RWPE1 (cell line): ENCODE results near the gene OSBPL1A.

ENCODE experiments used
- CTCF ChIA-PET: fragments of 350-600 bp; sonication (Branson Sonifier 250); formaldehyde crosslinking; extraction: SDS; loops from one replicate; lab custom pipeline; 2021; lab: Yijun Ruan, JAX
- POLR2A ChIA-PET: fragments of 400-600 bp; formaldehyde crosslinking; extraction: SDS; loops from one replicate; lab custom pipeline; 2020; ENCODE audit warnings: antibody characterized with exemption; ENCODE audit not compliant: low non-redundant PET; lab: Yijun Ruan, JAX
- DNase-seq: peaks from one replicate; pipeline ENCODE4 v3.0.0; 2012; ENCODE audit warnings: low spot score
- H3K27ac ChIP-seq: fragments of 450-650 bp; 2 replicates; pipeline ENCODE4 v1.5.1; 2017
- CTCF ChIP-seq: fragments of 450-650 bp; conservative IDR thresholded peaks from 2 replicates; pipeline ENCODE4 v1.5.1; 2017; ENCODE audit warnings: low read depth, mild to moderate bottlenecking

OSBPL1A gene

GRCh38 chr18:24187689-24188088 lies 209.9 kb downstream of the OSBPL1A start:
- H3K27ac ChIP-seq, result no peak overlapping the region
- ChIA-PET POLR2A (no interaction called here), CTCF (interaction anchor here (1.0 kb wide), 1 partner anchor 93 kb away, joined by 6 read pairs; no protein-coding TSS in a partner anchor)
- no peak for TF ChIP-seq CTCF
- no peak for DNase-seq

- no peak overlapping the region for H3K27ac ChIP-seq
- ChIA-PET POLR2A (no interaction called here), CTCF (interaction anchor here (1.0 kb wide), 1 partner anchor 94 kb away, joined by 6 read pairs; no protein-coding TSS in a partner anchor)
- DNase-seq, result no peak
- no peak for TF ChIP-seq CTCF
Observed at GRCh38 chr18:24187049-24187448, 210.6 kb downstream of the OSBPL1A start.

- no peak for TF ChIP-seq CTCF
- H3K27ac ChIP-seq, result no peak overlapping the region
- no peak for DNase-seq
- ChIA-PET POLR2A (no interaction called here), CTCF (no interaction called here)
Observed at GRCh38 chr18:24185805-24186204, 211.8 kb downstream of the OSBPL1A start.

GRCh38 chr18:24181806-24182205 lies 215.8 kb downstream of the OSBPL1A start:
- H3K27ac ChIP-seq, result no peak overlapping the region
- peak; percentile 5 for DNase-seq
- ChIA-PET POLR2A (no interaction called here), CTCF (interaction anchor here (0.6 kb wide), 1 partner anchor 120 kb away, joined by 3 read pairs; no protein-coding TSS in a partner anchor)
- no peak for TF ChIP-seq CTCF

GRCh38 chr18:24180048-24180447 lies 217.6 kb downstream of the OSBPL1A start:
- DNase-seq, result no peak
- H3K27ac ChIP-seq, result no peak overlapping the region
- POLR2A ChIA-PET, result no interaction called here
- TF ChIP-seq CTCF, result no peak
- CTCF ChIA-PET, result no interaction called here

DNA sequence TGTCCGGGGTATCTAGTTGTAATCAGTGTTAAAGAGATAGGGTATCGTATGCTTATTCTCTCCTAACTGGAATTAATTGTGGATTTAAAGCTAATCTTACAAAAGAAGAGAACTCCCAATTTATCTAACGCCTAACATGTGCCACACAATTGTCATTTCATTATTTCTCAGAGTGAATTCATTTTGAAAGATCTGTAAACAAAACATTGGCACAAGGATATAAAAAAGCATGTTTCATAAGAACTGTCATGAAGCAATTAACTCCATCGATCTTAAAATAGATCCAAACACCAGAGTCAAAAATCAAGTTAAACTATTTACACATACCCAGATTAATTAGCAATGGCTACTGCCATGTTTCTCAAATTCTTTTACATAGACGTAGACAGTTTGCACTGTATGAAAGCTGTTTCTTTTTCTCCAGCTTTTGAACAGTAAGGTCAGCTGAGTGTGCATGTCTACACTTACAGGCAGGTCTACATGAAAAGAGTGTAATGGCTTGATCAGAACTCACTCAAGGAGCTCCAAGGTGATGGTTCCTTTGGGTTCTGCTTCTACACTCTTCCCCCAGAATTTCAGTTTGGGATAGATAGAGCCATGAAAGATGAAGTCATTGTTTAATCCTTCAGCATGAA lies 220.0 kb downstream of the OSBPL1A start:
- CTCF ChIA-PET, result no interaction called here
- POLR2A ChIA-PET, result interaction anchor here (0.7 kb wide), 1 partner anchor 40 kb away, joined by 3 read pairs; no protein-coding TSS in a partner anchor
- TF ChIP-seq CTCF, result no peak
- no peak for DNase-seq
- H3K27ac ChIP-seq, result no peak overlapping the region
